Panc1 (cell line): Measurements from ENCODE around the gene GEMIN7.

Experiments
- POLR2AphosphoS5 ChIP-seq: IDR thresholded peaks from 2 replicates; pipeline ENCODE4 v1.6.1; 2012; ENCODE audit warnings: mild to moderate bottlenecking, low read depth, low read length, moderate library complexity
- SIN3A ChIP-seq: IDR thresholded peaks from 2 replicates; pipeline ENCODE4 v1.6.1; 2012; ENCODE audit warnings: low read depth, mild to moderate bottlenecking, low read length, moderate library complexity, borderline replicate concordance; ENCODE audit not compliant: insufficient read depth
- TF ChIP-seq, protein P1 (sequence below): fragments of 450-650 bp; IDR thresholded peaks from 2 replicates; pipeline ENCODE4 v1.5.1; 2017; ENCODE audit warnings: mild to moderate bottlenecking

- TF ChIP-seq, protein P1, sequence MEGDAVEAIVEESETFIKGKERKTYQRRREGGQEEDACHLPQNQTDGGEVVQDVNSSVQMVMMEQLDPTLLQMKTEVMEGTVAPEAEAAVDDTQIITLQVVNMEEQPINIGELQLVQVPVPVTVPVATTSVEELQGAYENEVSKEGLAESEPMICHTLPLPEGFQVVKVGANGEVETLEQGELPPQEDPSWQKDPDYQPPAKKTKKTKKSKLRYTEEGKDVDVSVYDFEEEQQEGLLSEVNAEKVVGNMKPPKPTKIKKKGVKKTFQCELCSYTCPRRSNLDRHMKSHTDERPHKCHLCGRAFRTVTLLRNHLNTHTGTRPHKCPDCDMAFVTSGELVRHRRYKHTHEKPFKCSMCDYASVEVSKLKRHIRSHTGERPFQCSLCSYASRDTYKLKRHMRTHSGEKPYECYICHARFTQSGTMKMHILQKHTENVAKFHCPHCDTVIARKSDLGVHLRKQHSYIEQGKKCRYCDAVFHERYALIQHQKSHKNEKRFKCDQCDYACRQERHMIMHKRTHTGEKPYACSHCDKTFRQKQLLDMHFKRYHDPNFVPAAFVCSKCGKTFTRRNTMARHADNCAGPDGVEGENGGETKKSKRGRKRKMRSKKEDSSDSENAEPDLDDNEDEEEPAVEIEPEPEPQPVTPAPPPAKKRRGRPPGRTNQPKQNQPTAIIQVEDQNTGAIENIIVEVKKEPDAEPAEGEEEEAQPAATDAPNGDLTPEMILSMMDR: no peak
- TF ChIP-seq POLR2AphosphoS5: no peak
- TF ChIP-seq SIN3A: no peak
These were observed 17.1 kb upstream of the GEMIN7 start for GRCh38 chr19:45061965-45062364.
